PC-3 (cell line): ENCODE results near the gene ZFP36L1. TPM values are rescaled to one million over a fixed set of nuclear protein-coding genes. Genes with fewer than 3 reads are reported as not detected.

Experiments used
- ATAC-seq: fragments of 200-7000 bp; cut with Tn5 transposase; 2 replicates; pipeline ENCODE4 v1.9.1; 2020; ENCODE audit warnings: mild to moderate bottlenecking, moderate library complexity
- BruUV-seq: library from RNA; stranded (reverse); fragments of 400-500 nt; replicated peaks from 2 replicates; lab custom pipeline; 2021; lab: Mats Ljungman, UMichigan
- CTCF ChIA-PET: fragments of 300-600 bp; sonication (Branson Sonifier 250); formaldehyde crosslinking; loops from one replicate; lab custom pipeline; 2022; ENCODE audit warnings: antibody characterized with exemption; lab: Charles Lee
- POLR2A ChIA-PET: fragments of 300-600 bp; sonication (Branson Sonifier 250); formaldehyde crosslinking; loops from one replicate; lab custom pipeline; 2022; ENCODE audit warnings: antibody characterized with exemption; ENCODE audit not compliant: unreplicated experiment; lab: Charles Lee
- DNase-seq: peaks from one replicate; pipeline ENCODE4 v3.0.0-alpha.2; 2015
- H2AFZ ChIP-seq: fragments of 300-600 bp; sonication (generic); 2 replicates; pipeline ENCODE4 v1.6.0; 2016; ENCODE audit warnings: antibody characterized with exemption, low read length
- H3F3A ChIP-seq: fragments of 300-600 bp; sonication (generic); one replicate; pipeline ENCODE4 v1.6.0; 2017; ENCODE audit warnings: antibody characterized with exemption, low read length, control low read depth, mild to moderate bottlenecking; ENCODE audit not compliant: unreplicated experiment
- H3K27ac ChIP-seq: fragments of 300-600 bp; sonication (generic); 2 replicates; pipeline ENCODE4 v1.5.1; 2016; ENCODE audit warnings: mild to moderate bottlenecking, low read length
- H3K27me3 ChIP-seq: fragments of 300-600 bp; sonication (generic); 2 replicates; pipeline ENCODE4 v1.6.1; 2016; ENCODE audit warnings: low read length, mixed read lengths
- H3K36me3 ChIP-seq: fragments of 300-600 bp; sonication (generic); 2 replicates; pipeline ENCODE4 v1.6.1; 2016; ENCODE audit warnings: low read depth, mixed run types, low read length, mixed read lengths
- H3K4me1 ChIP-seq: fragments of 300-600 bp; sonication (generic); 2 replicates; pipeline ENCODE4 v1.5.1; 2016; ENCODE audit warnings: low read length; ENCODE audit not compliant: insufficient read depth
- H3K4me2 ChIP-seq: fragments of 300-600 bp; sonication (generic); 2 replicates; pipeline ENCODE4 v1.6.0; 2016; ENCODE audit warnings: low read length
- H3K4me3 ChIP-seq: fragments of 300-600 bp; sonication (generic); 2 replicates; pipeline ENCODE4 v1.5.1; 2016; ENCODE audit warnings: mild to moderate bottlenecking, low read length, mixed read lengths
- H3K79me2 ChIP-seq: fragments of 300-600 bp; sonication (generic); 2 replicates; pipeline ENCODE4 v1.6.1; 2017; ENCODE audit warnings: low read length, mixed read lengths
- H3K9ac ChIP-seq: fragments of 300-600 bp; sonication (generic); 2 replicates; pipeline ENCODE4 v1.6.0; 2016; ENCODE audit warnings: mild to moderate bottlenecking, low read length
- H3K9me2 ChIP-seq: fragments of 300-600 bp; sonication (generic); replicated peaks from 2 replicates; pipeline ENCODE4 v1.6.1; 2016; ENCODE audit warnings: mixed run types, low read length, mixed read lengths
- H3K9me3 ChIP-seq: fragments of 300-600 bp; sonication (generic); 2 replicates; pipeline ENCODE4 v1.6.1; 2016; ENCODE audit warnings: low read length, mixed read lengths
- H4K20me1 ChIP-seq: fragments of 300-600 bp; sonication (generic); 2 replicates; pipeline ENCODE4 v1.6.1; 2016; ENCODE audit warnings: low read length, mixed read lengths
- EZH2 ChIP-seq: fragments of 300-600 bp; sonication (generic); IDR thresholded peaks from one replicate; pipeline ENCODE4 v1.6.1; 2017; ENCODE audit warnings: antibody characterized with exemption, mild to moderate bottlenecking, low read length; ENCODE audit not compliant: unreplicated experiment
- EZH2phosphoT487 ChIP-seq: fragments of 300-600 bp; sonication (generic); IDR thresholded peaks from 2 replicates; pipeline ENCODE4 v1.6.1; 2018; ENCODE audit warnings: mild to moderate bottlenecking, antibody characterized with exemption, low read length, borderline replicate concordance
- intact Hi-C: fragments of 100-400 bp; cut with micrococcal nuclease; formaldehyde crosslinking; loops from 2 replicates; pipeline ENCODE4 v1.9.0; 2023
- total RNA-seq: library from RNA; depleted of rRNA; stranded (reverse); fragments of >200 nt; gene quantifications from 2 replicates; pipeline ENCODE4 v1.2.3, GENCODE V29; 2014
- TF ChIP-seq, protein P1 (sequence below): fragments of 300-600 bp; sonication (generic); conservative IDR thresholded peaks from 2 replicates; pipeline ENCODE4 v1.5.1; 2017; ENCODE audit warnings: antibody characterized with exemption, low read depth, mild to moderate bottlenecking, low read length

Gene ZFP36L1
- total RNA-seq, 1 experiment from 2014 or later = 63.1 TPM

DNA sequence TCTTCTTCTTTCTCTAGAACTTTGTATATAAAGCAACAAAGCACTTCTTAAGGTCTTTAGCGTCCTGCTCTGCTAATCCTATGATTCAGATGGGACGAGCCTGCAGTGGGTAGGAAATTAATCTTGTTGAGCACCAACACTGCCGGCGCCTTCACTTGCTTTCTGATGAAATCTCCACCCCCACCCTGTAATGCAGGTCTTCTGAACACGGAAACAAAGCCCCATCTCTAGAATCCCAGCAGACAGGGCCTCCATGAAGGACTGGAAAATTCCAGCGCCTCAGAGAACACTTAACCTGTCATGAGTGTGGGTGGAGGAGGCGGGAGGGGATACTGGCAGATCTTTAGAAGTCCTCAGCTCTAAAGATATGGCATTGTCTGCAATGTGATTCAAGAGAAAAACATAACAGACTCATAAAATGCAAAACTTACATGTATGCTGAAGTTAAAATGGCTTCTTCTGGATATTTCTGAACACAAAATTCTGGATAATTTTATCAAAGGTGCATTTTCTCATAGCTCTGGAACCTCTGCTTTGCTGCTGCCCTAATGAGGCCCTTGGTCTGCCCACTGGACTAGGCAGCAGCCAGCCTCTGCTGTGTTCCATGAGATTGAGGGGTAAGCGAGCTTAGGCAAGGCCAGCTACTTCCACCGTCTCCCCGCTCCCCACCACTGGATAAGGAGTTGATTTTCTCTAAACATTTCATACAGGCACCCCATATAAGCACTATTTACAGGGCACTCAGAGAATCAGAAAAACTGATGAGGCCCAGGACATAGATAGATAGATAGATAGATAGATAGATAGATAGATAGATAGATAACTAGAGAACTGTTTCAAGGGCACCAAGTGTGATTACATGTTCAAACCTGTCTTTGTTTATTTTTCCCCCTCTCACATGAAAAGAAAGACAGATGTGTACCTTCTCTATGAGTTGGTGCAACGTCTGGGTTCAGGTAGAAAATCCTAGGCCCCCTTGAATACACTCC, 43.1 kb downstream of the ZFP36L1 start:
- Histone ChIP-seq H3K4me1 (no peaks in the 10 kb centered on the region), H3K27ac (no peak overlapping the region), H3K4me2 (no peak overlapping the region), H2AFZ (no peak overlapping the region), H3K9ac (no peak overlapping the region), H3K9me3 (no peaks in the 10 kb centered on the region), H3K27me3 (no peaks in the 10 kb centered on the region), H3K36me3 (no peaks in the 10 kb centered on the region), H3K4me3 (no peak overlapping the region), H4K20me1 (no peaks in the 10 kb centered on the region), H3K9me2 (no peaks in the 10 kb centered on the region), H3F3A (no peaks in the 10 kb centered on the region), H3K79me2 (no peaks in the 10 kb centered on the region)
- BruUV-seq = no TSS peak
- intact Hi-C loops = no loop called here
- POLR2A ChIA-PET = no interaction called here
- DNase-seq = no peak
- no peak for ATAC-seq
- TF ChIP-seq EZH2phosphoT487 (no peak), EZH2 (no peak)
- TF ChIP-seq, protein P1, sequence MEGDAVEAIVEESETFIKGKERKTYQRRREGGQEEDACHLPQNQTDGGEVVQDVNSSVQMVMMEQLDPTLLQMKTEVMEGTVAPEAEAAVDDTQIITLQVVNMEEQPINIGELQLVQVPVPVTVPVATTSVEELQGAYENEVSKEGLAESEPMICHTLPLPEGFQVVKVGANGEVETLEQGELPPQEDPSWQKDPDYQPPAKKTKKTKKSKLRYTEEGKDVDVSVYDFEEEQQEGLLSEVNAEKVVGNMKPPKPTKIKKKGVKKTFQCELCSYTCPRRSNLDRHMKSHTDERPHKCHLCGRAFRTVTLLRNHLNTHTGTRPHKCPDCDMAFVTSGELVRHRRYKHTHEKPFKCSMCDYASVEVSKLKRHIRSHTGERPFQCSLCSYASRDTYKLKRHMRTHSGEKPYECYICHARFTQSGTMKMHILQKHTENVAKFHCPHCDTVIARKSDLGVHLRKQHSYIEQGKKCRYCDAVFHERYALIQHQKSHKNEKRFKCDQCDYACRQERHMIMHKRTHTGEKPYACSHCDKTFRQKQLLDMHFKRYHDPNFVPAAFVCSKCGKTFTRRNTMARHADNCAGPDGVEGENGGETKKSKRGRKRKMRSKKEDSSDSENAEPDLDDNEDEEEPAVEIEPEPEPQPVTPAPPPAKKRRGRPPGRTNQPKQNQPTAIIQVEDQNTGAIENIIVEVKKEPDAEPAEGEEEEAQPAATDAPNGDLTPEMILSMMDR = no peak
- CTCF ChIA-PET = no interaction called here

DNA sequence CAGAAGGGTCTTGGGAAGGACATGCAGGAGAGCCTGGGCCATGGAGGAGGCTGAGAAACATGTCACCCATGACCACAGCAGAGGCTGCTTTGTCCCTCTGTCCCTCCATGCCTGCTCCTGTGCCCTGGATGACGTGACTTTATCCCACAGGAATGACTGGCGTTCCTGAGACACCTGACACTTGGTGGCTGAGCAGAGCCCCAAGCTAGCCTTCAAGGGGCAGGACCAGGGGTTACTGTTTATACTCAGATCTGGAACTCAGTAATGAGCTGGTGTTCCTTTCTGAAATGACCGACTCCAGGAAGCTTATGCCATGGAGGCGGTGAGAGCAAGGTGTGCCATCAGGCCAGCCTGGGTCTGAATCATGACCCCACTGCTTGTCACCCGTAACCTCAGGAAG, 44.2 kb downstream of the ZFP36L1 start:
- H3K79me2 ChIP-seq = no peaks in the 10 kb centered on the region
- H3K4me2 ChIP-seq = no peak overlapping the region
- H3K27ac ChIP-seq = no peak overlapping the region
- intact Hi-C loops = no loop called here
- H3K4me1 ChIP-seq = no peaks in the 10 kb centered on the region
- CTCF ChIA-PET = no interaction called here
- POLR2A ChIA-PET = no interaction called here
- no peaks in the 10 kb centered on the region for H3K36me3 ChIP-seq
- no TSS peak for BruUV-seq
- no peak for TF ChIP-seq EZH2
- TF ChIP-seq, protein P1 = no peak
- no peak for TF ChIP-seq EZH2phosphoT487
- no peaks in the 10 kb centered on the region for H3K27me3 ChIP-seq
- no peak overlapping the region for H2AFZ ChIP-seq
- no peaks in the 10 kb centered on the region for H3K9me2 ChIP-seq
- no peaks in the 10 kb centered on the region for H3F3A ChIP-seq
- peak; percentile 29; the same call in 1 of the 2 replicates for ATAC-seq
- DNase-seq = no peak
- no peaks in the 10 kb centered on the region for H3K9me3 ChIP-seq
- no peaks in the 10 kb centered on the region for H4K20me1 ChIP-seq
- H3K4me3 ChIP-seq = no peak overlapping the region
- H3K9ac ChIP-seq = no peak overlapping the region

DNA sequence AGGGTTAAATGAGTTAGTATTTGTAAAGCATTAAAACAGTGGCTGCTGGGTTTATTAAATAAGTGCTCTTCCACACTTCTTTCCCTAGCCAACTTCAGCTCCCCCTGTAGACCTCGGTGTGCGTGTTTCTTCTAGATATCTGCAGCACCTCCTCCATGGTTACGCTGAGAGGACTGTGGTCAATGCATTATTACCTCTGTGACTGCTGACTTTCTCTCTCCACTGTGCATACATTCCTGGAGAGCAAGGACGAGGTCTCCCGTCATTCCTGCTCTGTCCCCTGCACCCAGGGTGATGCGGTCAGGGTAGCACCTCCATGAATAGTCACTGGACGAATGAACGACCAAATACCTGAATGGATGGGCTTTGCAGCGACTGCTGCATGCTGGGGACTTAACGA, 44.6 kb downstream of the ZFP36L1 start:
- Histone ChIP-seq H3K4me3 (no peak overlapping the region), H3K9me2 (no peaks in the 10 kb centered on the region), H3K9me3 (no peaks in the 10 kb centered on the region), H3F3A (no peaks in the 10 kb centered on the region), H3K4me2 (no peak overlapping the region), H3K36me3 (no peaks in the 10 kb centered on the region), H3K4me1 (no peaks in the 10 kb centered on the region), H4K20me1 (no peaks in the 10 kb centered on the region), H2AFZ (no peak overlapping the region), H3K27me3 (no peaks in the 10 kb centered on the region), H3K79me2 (no peaks in the 10 kb centered on the region), H3K27ac (no peak overlapping the region), H3K9ac (no peak overlapping the region)
- ATAC-seq (no peak), DNase-seq (no peak)
- ChIA-PET POLR2A (no interaction called here), CTCF (no interaction called here)
- intact Hi-C loops = no loop called here
- BruUV-seq = no TSS peak
- TF ChIP-seq EZH2phosphoT487 (no peak), EZH2 (no peak)
- TF ChIP-seq, protein P1 = no peak
